Neural progenitor cell (in vitro differentiated cells): ENCODE measurements around the gene FLAD1. TPM values are rescaled to one million over a fixed set of nuclear protein-coding genes. Genes with fewer than 3 reads are reported as not detected.
A peak's percentile ranks its signal among the peaks of the same experiment; 100 is the strongest.

ENCODE experiments used
- DNase-seq: peaks from one replicate; pipeline ENCODE4 v3.0.0-alpha.2; 2016; ENCODE audit warnings: low spot score
- H2AFZ ChIP-seq: fragments of 200-600 bp; sonication (generic); replicated peaks from 2 replicates; pipeline ENCODE4 v1.6.1; 2016; ENCODE audit warnings: antibody characterized with exemption
- H3F3A ChIP-seq: fragments of 200-600 bp; sonication (generic); 2 replicates; pipeline ENCODE4 v1.6.1; 2016; ENCODE audit warnings: antibody characterized with exemption, low read depth
- H3K27ac ChIP-seq: fragments of 200-600 bp; sonication (generic); 2 replicates; pipeline ENCODE4 v1.5.1; 2016; ENCODE audit warnings: mild to moderate bottlenecking
- H3K27me3 ChIP-seq: fragments of 200-600 bp; sonication (generic); 2 replicates; pipeline ENCODE4 v1.6.1; 2016; ENCODE audit warnings: mild to moderate bottlenecking, moderate library complexity
- H3K36me3 ChIP-seq: fragments of 200-600 bp; sonication (generic); 2 replicates; pipeline ENCODE4 v1.5.1; 2016
- H3K4me1 ChIP-seq: fragments of 200-600 bp; sonication (generic); 2 replicates; pipeline ENCODE4 v1.6.1; 2016; ENCODE audit warnings: mixed run types
- H3K4me2 ChIP-seq: fragments of 200-600 bp; sonication (generic); 2 replicates; pipeline ENCODE4 v1.6.1; 2016
- H3K4me3 ChIP-seq: fragments of 200-600 bp; sonication (generic); 2 replicates; pipeline ENCODE4 v1.5.1; 2016
- H3K79me2 ChIP-seq: fragments of 200-600 bp; sonication (generic); 2 replicates; pipeline ENCODE4 v1.6.1; 2016; ENCODE audit warnings: low read depth
- H3K9ac ChIP-seq: fragments of 200-600 bp; sonication (generic); 2 replicates; pipeline ENCODE4 v1.6.1; 2016
- H3K9me3 ChIP-seq: fragments of 200-600 bp; sonication (generic); 2 replicates; pipeline ENCODE4 v1.5.1; 2016; ENCODE audit warnings: low read depth
- H4K20me1 ChIP-seq: fragments of 200-600 bp; sonication (generic); 2 replicates; pipeline ENCODE4 v1.6.1; 2016; ENCODE audit warnings: low read depth
- H3K27ac Mint-ChIP-seq: 3 replicates; pipeline ENCODE4 v1.8.0; 2021; ENCODE audit warnings: mixed read lengths
- H3K27me3 Mint-ChIP-seq: 2 replicates; pipeline ENCODE4 v1.8.0; 2022; ENCODE audit warnings: low read depth, mild to moderate bottlenecking, inconsistent platforms, moderate library complexity, mixed read lengths; ENCODE audit not compliant: insufficient read depth
- H3K36me3 Mint-ChIP-seq: 3 replicates; pipeline ENCODE4 v1.8.0; 2021; ENCODE audit warnings: mixed read lengths
- H3K4me1 Mint-ChIP-seq: 3 replicates; pipeline ENCODE4 v1.8.0; 2021; ENCODE audit warnings: mixed read lengths
- H3K4me3 Mint-ChIP-seq: 3 replicates; pipeline ENCODE4 v1.8.0; 2021; ENCODE audit warnings: mild to moderate bottlenecking, moderate library complexity, mixed read lengths
- H3K9me3 Mint-ChIP-seq: 3 replicates; pipeline ENCODE4 v1.8.0; 2020; ENCODE audit warnings: mixed read lengths
- CTCF ChIP-seq: fragments of 200-600 bp; sonication (generic); IDR thresholded peaks from 2 replicates; pipeline ENCODE4 v1.5.1; 2017; ENCODE audit warnings: antibody characterized with exemption, mild to moderate bottlenecking
- EZH2 ChIP-seq: fragments of 200-600 bp; sonication (generic); IDR thresholded peaks from 2 replicates; pipeline ENCODE4 v1.6.1; 2017; ENCODE audit warnings: antibody characterized with exemption, mild to moderate bottlenecking, moderate library complexity
- EZH2phosphoT487 ChIP-seq: fragments of 200-600 bp; sonication (generic); IDR thresholded peaks from 2 replicates; pipeline ENCODE4 v1.6.1; 2017; ENCODE audit warnings: antibody characterized with exemption
- total RNA-seq: library from RNA; depleted of rRNA; stranded (reverse); fragments of >200 nt; gene quantifications from 2 replicates; pipeline ENCODE4 v1.2.3, GENCODE V29; 2015; ENCODE audit warnings: low replicate concordance

FLAD1 gene
- total RNA-seq, 1 donor from 2014 or later: 19.3 TPM

DNA sequence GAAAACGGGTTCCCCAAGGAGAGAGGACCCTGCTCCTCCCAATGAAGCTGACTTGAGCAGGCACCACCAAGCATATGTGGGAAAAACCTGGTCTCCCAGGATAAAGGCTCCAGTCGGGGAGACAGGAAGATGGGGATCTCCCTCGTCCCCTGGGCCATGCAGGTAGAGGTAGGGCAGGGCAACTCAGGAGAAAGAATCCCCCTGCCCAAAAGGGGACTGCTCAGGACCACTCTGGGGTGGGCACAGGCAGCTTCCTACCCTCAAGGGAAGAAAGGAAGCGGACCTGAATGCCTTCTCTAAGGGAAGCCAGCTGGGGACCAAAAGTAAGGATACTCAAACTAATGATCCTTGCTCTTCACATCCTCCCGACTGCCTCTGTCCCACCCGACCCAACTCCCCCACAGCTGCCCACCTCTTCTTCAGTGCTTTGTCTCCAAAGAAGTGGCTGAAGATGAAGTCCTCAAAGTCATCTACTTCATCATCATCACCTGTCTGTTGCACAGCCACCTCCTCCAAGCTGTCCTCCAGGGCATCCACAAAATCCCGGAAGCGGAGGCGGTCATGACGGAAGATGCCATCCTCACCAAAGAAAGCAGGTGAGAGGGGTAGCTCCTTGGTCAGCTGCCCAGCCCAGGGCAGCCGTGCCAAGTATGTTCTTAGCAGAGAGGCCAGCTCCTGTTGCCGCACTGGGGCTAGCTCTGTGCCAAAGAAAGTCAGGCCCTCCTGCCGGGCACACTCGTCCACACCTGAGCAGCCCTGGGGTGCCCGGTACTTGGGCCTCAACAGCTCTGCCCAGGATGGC, 37.8 kb upstream of the FLAD1 start:
- H3K9me3 Mint-ChIP-seq: no peaks in the 10 kb centered on the region
- H3K4me3 Mint-ChIP-seq: no peak overlapping the region
- H3K27ac ChIP-seq: no peak overlapping the region

GRCh38 chr1:154945962-154946850, 36.9 kb upstream of the FLAD1 start:
- no peak overlapping the region for H3K4me3 Mint-ChIP-seq
- peaks cover 23% of the 10 kb centered on the region for H4K20me1 ChIP-seq
- H3K4me2 ChIP-seq: no peak overlapping the region
- H3K9me3 Mint-ChIP-seq: no peaks in the 10 kb centered on the region
- H2AFZ ChIP-seq: no peak overlapping the region
- no peak overlapping the region for H3K4me3 ChIP-seq
- H3K4me1 Mint-ChIP-seq: peaks cover 19% of the 10 kb centered on the region
- peaks cover 19% of the 10 kb centered on the region for H3F3A ChIP-seq
- peaks cover 5% of the 10 kb centered on the region for H3K4me1 ChIP-seq
- DNase-seq: no peak
- H3K36me3 ChIP-seq: no peaks in the 10 kb centered on the region
- H3K79me2 ChIP-seq: no peaks in the 10 kb centered on the region
- TF ChIP-seq EZH2phosphoT487 (no peak), CTCF (no peak), EZH2 (no peak)
- no peaks in the 10 kb centered on the region for H3K27me3 Mint-ChIP-seq
- no peaks in the 10 kb centered on the region for H3K9me3 ChIP-seq
- peak overlapping the region; percentile 5 for H3K27ac Mint-ChIP-seq
- H3K36me3 Mint-ChIP-seq: peaks cover 6% of the 10 kb centered on the region
- no peak overlapping the region for H3K9ac ChIP-seq
- no peak overlapping the region for H3K27ac ChIP-seq
- no peaks in the 10 kb centered on the region for H3K27me3 ChIP-seq

More for the DNA sequence above, 37.8 kb upstream of the FLAD1 start:
- Mint-ChIP-seq H3K36me3 (peaks cover 3% of the 10 kb centered on the region), H3K27me3 (peaks cover 2% of the 10 kb centered on the region), H3K27ac (no peak overlapping the region), H3K4me1 (peaks cover 27% of the 10 kb centered on the region)
- Histone ChIP-seq H4K20me1 (peaks cover 14% of the 10 kb centered on the region), H3K4me2 (no peak overlapping the region), H2AFZ (no peak overlapping the region), H3K9me3 (no peaks in the 10 kb centered on the region), H3K4me1 (peaks cover 13% of the 10 kb centered on the region), H3K79me2 (no peaks in the 10 kb centered on the region), H3K27me3 (no peaks in the 10 kb centered on the region), H3F3A (peaks cover 19% of the 10 kb centered on the region), H3K4me3 (no peak overlapping the region), H3K9ac (no peak overlapping the region), H3K36me3 (no peaks in the 10 kb centered on the region)
- no peak for DNase-seq
- TF ChIP-seq EZH2phosphoT487: no peak
- no peak for TF ChIP-seq EZH2

GRCh38 chr1:154948079-154948478, 35.1 kb upstream of the FLAD1 start:
- Histone ChIP-seq H3K9me3 (no peaks in the 10 kb centered on the region), H3K79me2 (peaks cover 9% of the 10 kb centered on the region), H3K4me2 (no peak overlapping the region), H3K9ac (no peak overlapping the region), H3K36me3 (no peaks in the 10 kb centered on the region), H3K4me1 (no peaks in the 10 kb centered on the region), H4K20me1 (peaks cover 42% of the 10 kb centered on the region), H3K4me3 (no peak overlapping the region), H2AFZ (no peak overlapping the region), H3F3A (peaks cover 11% of the 10 kb centered on the region), H3K27me3 (no peaks in the 10 kb centered on the region), H3K27ac (no peak overlapping the region)
- H3K27me3 Mint-ChIP-seq: peaks cover 4% of the 10 kb centered on the region
- no peaks in the 10 kb centered on the region for H3K9me3 Mint-ChIP-seq
- no peak overlapping the region for H3K4me3 Mint-ChIP-seq
- peaks cover 23% of the 10 kb centered on the region for H3K4me1 Mint-ChIP-seq
- H3K27ac Mint-ChIP-seq: no peak overlapping the region
- DNase-seq: no peak
- peaks cover 8% of the 10 kb centered on the region for H3K36me3 Mint-ChIP-seq
- no peak for TF ChIP-seq EZH2
- no peak for TF ChIP-seq EZH2phosphoT487
- TF ChIP-seq CTCF: no peak
